GM19438 (cell line): ENCODE measurements around the gene SLC1A1.

Experiments
- ATAC-seq: cut with Tn5 transposase; IDR thresholded peaks from one replicate; pipeline ENCODE4 v1.9.1; 2021; ENCODE audit warnings: low read depth; ENCODE audit not compliant: unreplicated experiment

The SLC1A1 gene

GRCh38 chr9:4489919-4490704 lies at the start of gene SLC1A1:
TSS of gene SLC1A1 (plus strand) at chr9:4490468. CDS start at chr9:4490680, 212 bp downstream.
- ATAC-seq = peak; percentile 73

DNA sequence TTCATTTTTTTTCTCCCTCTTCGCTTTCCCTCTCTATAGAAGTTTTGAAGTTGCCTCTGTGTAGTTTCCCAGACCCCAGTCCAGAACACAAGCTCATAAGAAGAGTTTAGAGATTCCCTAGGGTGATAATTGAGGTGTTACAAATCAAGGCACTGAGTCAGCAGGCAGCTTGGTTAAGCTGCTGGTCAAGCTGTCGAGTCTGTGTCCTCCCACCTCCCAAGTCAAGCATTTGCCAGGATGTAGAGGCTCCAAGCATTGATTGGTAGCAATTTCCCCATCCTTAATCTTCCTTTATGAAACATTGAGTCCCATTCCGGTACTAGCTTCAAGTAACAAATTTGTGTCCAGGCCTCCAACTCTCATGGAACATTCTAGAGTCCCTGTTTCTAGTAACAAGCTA lies 47.5 kb upstream of the SLC1A1 start:
- no peak for ATAC-seq

DNA sequence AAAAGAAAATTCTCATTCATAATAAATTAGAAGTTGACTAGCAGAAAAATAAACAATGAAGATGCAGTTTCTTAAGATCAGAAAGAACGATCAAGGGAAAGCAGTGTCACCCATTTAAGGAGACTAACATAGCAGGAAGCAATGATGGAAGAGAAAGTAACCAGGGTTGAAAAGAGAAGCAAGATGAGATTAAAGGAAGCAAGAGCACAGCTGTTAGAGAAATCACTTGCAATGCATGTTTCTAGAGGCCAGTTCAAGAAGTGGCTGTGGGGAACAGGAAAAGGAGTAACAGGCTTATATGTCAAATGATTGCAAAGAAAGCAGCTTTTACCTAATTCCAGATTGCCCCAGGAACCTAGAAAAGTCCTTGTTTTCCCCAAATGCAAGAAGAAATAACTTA lies 46.8 kb upstream of the SLC1A1 start:
- no peak for ATAC-seq

DNA sequence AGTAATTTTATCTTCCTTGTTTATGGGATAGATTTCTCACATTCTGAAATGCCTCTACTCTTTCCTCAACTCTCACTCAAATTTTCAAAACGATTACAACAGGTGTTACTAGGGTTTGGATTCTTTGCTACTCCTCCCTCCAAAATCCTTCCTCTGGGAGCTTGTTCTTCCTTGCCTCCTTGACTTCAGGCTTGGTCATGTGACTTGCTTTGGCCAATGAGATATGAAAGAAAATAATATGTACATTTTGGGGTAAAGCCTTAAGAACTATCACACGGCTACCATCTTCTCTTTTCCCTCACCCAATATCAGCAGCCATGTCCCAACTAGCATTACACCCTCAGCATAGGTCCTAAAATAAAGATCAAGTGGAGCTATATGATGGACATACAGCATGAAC lies 28.8 kb upstream of the SLC1A1 start:
- ATAC-seq = no peak

DNA sequence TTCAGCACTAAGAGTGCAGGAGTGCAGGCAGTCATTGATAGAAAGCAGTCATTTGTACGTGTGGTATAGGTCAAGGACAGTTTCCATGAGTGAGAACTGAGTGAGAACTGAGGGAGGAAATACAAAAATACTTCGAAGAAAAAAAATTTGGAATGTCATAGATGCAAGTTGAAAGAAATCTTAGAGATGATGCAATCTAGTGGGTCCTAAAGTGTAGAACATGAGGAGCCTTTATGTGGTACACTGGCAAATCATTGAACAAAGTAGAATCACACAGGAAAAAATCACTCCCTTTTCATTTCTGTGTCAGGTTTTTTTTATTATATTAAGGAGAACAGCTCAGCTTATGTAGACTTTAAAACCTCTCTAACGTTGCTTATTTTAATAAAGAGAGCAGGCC lies 26.4 kb upstream of the SLC1A1 start:
- ATAC-seq = no peak

- ATAC-seq = peak; percentile 91
These were observed 25.3 kb upstream of the SLC1A1 start for GRCh38 chr9:4464911-4465513.

DNA sequence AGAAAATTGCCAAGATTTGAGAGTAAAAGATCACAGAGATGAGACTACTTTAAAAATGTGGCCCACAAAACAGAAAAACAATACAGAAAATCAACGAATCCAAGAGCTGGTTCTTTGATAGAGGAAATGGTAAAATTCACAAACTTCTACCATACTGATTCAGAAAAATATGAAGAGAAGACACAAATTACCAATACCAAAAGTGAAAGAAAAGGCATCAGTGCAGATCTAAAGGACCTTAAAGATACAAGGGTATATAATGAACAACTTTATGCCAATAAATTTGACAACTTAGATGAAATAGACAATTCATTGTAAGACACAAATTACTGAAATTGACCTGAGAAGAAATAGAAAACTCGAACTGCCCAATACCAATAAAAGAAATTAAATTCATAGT lies 24.4 kb upstream of the SLC1A1 start:
- no peak for ATAC-seq

DNA sequence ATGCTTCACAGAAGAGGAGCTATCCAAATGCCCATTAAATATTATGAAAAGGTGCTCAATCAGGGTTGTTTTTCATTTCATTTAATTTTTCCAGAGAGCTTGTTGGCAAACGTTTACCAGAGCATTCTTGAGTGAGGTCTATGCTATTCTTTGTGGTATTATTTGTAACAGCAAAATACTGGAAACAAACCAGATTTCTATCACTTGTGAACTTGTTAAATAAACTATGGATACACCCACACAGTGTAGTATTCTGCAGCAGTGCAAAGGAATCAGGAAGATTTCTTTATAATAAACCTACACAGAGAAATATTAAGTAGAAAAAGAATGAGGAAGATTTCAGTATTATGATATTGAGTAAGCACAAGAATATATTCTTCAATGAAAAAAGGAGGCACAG lies 15.0 kb upstream of the SLC1A1 start:
- no peak for ATAC-seq

DNA sequence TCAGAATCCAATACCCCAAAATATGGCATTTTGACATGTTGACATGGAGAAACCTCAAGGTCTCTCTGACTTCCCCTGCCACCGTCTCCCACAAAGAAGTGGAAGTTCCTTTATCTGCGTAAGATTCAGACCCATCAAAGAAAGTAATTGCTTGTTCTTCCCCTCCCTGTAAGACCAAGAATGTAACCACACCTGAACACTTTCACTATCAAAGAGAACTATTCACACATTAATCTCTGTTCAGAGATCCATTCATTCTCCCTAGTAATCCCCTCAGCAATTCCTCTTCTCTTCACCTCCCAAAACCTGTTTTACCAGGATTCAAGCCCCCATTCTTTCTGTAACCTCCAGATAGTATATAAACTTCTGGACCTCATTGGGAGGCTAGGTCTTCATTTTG lies 4.1 kb upstream of the SLC1A1 start:
- ATAC-seq = no peak

- ATAC-seq = peak; percentile 1
These were observed 728 bp upstream of the SLC1A1 start for GRCh38 chr9:4489562-4489918.

- peak; percentile 17 for ATAC-seq
These were observed 697 bp downstream of the SLC1A1 start for GRCh38 chr9:4490705-4491625.

GRCh38 chr9:4491626-4491975 lies 1.3 kb downstream of the SLC1A1 start:
- no peak for ATAC-seq

DNA sequence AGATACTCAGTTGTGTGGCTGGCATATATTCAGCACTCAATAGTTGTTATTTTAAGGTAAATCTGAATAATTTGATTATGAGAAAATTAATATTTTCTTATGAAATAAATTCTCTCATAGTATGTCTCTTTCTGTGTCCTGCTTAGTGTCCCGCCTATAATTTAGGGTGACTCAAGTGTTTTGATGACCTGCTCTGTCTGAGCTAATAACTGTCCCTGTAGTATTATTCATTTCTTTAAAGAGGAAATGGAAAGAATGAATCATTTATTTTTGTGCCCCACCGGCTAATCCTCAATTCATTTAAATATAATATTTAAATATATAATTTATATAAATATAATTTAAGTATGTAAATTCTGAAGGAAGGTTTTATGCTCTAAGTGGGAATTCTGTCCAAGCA lies 4.1 kb downstream of the SLC1A1 start:
- no peak for ATAC-seq

DNA sequence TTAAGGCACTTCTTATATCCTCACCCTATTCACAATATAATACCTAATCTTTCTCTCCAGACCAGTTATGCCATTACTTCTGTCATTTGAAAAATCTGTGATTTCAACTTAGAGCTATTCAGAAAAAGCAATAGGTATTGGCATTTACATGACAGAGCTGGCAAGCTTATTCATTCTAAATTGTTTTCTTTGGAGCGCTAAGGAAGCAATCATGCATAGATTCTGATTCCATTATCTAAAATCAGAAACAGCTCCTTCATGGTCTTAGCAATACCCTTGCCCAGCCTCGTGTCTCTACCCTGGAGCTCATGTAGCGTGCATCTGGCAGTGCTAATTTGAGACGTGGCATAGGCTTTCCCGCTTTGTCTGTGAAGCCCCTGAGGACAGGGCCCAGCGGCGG lies 4.5 kb downstream of the SLC1A1 start:
- no peak for ATAC-seq

GRCh38 chr9:4495537-4495936 lies 5.3 kb downstream of the SLC1A1 start:
- ATAC-seq = no peak

DNA sequence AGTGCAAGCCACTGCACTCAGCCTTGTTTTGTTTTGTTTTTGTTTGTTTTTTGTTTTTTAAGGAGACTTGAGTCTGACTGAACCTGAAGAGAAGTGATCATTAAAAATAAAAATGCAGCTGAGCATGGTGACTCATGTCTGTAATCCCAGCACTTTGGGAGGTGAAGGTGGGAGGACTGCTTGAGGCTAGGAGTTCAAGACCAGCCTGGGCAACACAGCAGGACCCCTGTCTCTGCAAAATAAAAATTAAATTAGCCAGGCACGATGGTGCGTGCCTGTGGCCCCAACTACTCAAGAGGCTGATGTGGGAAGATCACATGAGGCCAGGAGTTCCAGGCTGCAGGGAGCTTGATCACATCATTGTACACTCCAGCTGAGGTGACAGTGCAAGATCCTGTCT lies 6.2 kb downstream of the SLC1A1 start:
- no peak for ATAC-seq

DNA sequence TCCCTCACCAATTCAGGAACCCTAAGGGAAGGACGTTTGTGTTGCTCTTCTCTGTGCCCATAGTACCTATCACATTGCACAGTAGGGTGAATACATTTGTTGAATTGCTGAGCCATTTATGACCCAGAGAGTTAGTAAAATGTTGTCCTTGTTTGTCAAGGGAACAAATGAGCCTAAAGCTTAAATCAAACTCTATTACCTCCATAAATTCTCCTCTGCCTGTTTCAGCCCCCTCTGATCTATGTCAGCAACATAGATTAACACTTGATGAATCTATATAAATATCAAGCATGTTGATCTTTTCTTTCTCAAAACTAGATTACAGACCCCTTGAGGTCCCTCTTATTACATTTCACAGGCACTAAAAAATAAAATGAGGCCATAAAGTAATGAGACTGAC lies 7.1 kb downstream of the SLC1A1 start:
- no peak for ATAC-seq

DNA sequence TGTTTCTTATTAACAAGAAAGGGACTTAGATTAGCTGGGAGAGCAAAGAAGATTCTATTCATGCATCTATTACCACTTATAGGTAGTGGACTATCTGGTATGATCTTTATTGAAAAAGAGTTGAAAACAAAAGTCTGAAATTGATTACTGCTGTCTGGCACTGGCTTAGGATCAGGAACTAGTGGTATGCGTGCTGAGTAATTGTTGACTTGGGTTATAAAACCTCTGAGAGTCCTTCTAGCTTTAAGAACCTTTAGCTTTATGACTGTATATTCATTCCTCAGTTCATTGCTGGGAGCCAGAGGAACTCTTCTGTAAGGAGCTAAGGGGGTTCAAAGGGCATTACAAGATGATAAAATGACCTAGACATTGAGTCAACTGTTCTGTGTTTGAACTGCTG lies 7.6 kb downstream of the SLC1A1 start:
- no peak for ATAC-seq

- no peak for ATAC-seq
These were observed 9.6 kb downstream of the SLC1A1 start for GRCh38 chr9:4499917-4500316.

DNA sequence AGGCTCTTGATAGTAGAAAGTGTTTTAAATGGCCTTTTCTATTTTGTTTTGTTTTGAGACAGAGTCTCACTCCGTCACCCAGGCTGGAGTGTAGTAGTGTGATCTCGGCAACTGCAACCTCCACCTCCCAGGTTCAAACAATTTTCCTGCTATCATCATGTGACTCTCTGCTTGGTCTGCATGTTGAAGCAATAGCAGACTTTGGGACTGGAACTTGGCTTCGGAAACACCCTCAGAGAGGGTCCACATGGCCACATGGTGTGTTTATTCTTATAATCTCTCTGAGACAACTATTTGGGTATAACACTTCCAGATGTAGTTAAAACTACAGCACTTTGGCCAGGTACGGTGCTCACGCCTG lies 10.9 kb downstream of the SLC1A1 start:
- ATAC-seq = no peak

DNA sequence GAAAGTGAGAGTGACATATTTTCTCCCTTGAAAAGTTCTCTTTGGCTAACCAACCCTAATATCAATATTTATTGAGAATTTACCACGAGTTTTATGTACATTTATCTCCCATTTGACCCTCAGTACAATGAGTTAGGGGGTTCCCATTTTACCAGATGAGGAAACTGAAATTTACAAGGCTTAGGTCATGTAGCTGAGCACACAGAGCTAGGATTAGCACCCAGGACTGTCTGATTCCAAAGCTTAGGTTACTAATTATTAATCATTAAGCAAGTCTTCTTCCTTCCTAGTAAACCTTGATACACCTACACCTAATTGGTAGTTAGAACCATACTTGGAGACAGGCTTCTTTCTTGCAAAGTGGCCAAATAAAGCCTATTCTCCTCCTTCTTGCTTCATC lies 12.2 kb downstream of the SLC1A1 start:
- no peak for ATAC-seq

GRCh38 chr9:4503103-4503502 lies 12.8 kb downstream of the SLC1A1 start:
- ATAC-seq = no peak
